G401 (cell line): ENCODE measurements around the gene LMX1B. TPM values are rescaled to one million over a fixed set of nuclear protein-coding genes. Genes with fewer than 3 reads are reported as not detected.
"Not testable (repeated sequence)": the region's sequence is repeated elsewhere in the genome, so short reads cannot be mapped to it uniquely, and the experiment has no call there.

Experiments
- DNase-seq: peaks from one replicate; pipeline ENCODE4 v3.0.0-alpha.2; 2015; ENCODE audit warnings: low spot score
- in situ Hi-C: cut with HindIII; loops from 2 replicates; pipeline ENCODE4 v1.10.0; 2016; ENCODE audit warnings: low sequenced_read_pairs, mixed read lengths
- total RNA-seq: library from RNA; depleted of rRNA; stranded (reverse); fragments of >200 nt; shearing (Covaris generic); gene quantifications from 2 replicates; pipeline ENCODE4 v1.2.3, GENCODE V29; 2014; rRNA removed

LMX1B gene
- 53.5 and 89.1 TPM in 2 replicates for total RNA-seq

DNA sequence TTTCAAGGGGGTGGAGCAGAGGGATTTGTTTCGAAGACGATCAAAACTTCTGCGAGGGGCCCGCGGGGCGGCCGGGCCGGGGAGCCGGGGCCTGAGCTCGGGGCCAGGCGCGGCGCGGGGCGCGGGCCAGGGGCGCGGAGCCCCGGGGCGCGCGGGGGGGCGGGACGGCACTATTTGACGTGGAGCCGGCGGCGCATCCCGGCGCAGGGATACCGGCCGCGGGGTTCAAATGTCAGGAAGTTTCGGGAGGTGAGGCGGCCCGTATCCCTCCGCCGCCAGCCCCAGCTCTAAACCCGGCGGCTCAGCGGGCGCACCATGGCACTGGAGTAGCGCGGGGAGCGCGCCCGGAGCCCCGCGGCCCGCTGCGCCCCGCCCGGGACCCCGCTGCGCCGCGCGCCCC is at the start of gene LMX1B:
TSS of gene LMX1B (plus strand) at position 278 of the 400 bp plus-strand sequence. CDS start 522 bp downstream, outside the sequence.
- DNase-seq = peak; percentile 29
- in situ Hi-C loops = no loop called here

DNA sequence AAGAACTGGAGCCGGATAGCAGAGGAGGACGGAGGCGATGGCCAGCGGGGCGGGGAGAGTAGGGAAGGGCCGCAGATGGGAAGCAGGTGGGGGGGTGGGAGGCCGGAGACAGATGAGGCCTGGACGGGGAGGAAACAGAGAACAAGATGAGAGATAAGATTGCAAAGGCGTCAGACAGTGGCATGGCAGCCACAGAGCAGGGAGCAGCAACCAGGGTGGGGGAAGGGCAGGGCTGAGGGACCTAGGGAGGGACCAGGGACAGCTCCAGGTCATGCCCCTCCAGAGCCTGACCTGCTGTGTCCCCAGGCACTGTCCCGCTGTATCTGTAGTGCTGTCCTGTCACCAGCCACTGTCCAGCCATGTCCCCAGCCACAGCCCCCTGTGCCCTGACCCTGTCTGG is 49.6 kb upstream of the LMX1B start:
- in situ Hi-C loops = no loop called here
- DNase-seq = no peak

DNA sequence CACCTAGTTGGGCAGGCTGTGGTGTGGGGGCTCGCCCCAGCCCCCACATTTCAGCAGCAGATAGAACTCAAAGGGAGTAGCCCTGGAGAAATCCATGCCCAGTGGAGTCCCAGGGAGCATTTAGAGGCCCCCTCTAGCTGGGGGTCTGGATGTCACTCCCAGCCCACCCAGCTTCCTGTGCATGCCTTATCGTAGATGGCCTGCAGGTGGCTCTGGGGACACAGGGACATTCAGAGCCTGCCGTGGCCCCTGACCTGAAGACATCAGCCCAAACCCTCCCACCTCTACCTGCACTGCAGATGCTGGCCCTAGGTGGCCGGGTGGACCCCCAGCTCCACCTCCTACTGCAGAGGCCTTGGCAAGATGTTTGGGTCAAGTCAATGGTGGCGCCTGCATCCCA is 49.0 kb upstream of the LMX1B start:
- in situ Hi-C loops = no loop called here
- DNase-seq = no peak

DNA sequence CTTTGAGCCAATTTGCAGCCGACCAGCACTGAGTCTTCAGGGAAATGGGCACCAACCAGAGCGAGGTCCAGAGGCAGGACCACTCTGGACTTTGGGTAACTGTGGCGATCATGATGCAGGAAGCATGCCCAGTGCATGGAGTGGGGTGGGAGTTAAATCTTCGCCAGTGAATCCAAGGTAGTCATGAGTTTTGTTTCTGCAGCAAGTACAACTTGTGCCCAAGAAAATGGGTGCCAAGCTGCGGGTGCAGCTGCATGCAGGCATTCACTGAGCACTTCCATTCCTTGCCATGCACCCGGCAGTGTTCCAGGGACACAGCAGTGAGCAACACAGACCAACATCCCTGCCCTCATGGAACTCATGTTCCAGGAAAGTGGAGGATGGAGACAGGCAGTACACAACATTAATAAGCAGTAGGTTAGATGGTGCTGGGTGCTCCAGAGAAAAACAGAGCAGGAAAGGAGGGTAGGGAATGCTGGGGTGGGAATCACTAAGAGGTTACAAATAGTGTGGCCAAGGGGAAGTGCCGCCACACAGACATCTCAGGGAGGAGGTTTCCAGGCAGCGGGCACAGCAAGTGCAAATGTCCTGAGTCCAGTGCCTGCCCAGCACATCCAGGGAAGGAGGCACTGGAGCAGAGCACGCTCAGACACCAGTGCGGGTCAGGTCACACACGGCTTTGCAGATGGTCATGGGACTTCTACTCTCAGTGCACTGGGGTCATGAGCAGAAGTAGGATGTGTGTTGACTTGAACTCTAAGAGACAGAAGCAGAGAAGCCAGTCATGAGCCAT is 48.2 kb upstream of the LMX1B start:
- in situ Hi-C loops = no loop called here
- DNase-seq = no peak

DNA sequence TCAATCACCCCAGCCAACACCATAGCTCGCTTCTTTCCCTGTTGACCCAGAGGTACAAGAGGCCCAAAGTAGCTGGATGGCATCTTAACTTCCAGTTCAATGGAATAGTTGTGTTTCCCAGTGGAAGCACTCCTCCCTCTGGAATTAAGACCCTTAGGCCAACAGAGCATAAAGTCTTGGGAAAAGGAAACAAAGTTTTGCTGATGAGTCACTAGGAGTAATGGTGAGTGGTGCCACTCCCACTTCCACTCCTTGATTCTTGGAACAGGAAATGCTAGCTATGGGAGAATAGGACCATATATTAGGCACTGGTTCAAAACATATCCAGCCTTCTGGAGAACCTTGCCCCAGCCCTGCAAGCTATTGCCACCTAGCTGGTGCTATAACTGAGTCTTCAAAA is 44.7 kb upstream of the LMX1B start:
- no peak for DNase-seq
- in situ Hi-C loops = no loop called here

DNA sequence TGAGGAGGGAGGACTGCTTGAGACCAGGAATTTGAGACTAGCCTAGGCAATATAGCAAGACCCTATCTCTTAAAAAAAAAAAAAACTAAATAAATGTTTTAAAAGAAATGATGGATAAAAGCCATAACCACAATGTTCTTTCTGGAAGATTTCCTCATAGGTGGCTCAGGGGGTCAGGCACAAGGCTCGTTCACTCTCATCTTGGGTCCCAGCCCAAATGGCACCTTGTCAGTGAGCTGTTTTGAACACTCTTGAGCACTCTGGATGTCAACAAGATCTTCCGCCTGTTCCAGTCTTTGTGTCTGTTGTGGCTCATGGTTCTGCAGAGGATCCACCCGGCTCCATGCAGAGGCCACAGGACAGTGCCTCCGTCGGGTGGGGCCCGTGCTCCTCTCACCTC is 35.7 kb upstream of the LMX1B start:
- in situ Hi-C loops = no loop called here

DNA sequence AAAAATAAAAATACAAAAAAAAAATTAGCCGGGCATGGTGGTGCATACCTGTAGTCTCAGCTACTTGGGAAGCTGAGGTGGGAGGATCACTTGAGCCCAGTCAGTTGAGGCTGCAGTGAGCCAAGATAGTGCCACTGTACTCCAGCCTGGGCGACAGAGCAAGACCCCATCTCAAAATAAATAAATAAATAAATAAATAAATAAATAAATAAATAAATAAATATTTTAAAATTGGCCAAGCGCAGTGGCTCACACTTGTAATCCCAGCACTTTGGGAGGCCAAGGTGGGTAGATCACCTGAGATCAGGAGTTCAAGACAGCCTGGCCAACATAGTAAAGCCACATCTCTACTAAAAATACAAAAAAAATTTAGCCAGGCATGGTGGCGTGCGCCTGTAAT is 33.4 kb upstream of the LMX1B start:
- DNase-seq, in situ Hi-C loops: not testable (repeated sequence)

More for the DNA sequence above, 35.7 kb upstream of the LMX1B start:
- DNase-seq = no peak

DNA sequence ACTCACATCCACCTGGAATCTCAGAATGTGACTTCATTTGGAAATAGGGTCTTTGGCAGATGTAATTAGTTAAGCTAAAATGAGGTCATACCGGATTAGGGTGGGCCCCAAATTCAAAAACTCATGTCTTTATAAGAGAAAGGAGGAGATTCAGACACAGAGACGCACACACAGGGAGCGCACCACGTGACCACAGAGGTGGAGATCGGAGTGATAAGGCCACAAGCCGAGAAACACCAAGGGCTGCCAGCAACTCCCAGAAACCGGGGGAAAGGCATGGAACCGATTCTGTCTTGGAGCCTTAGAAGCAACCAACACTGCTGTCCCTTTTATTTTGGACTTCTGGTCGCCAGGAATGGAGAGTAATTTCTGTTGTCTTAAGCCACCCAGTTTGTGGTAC is 31.8 kb upstream of the LMX1B start:
- in situ Hi-C loops = no loop called here
- DNase-seq = no peak

DNA sequence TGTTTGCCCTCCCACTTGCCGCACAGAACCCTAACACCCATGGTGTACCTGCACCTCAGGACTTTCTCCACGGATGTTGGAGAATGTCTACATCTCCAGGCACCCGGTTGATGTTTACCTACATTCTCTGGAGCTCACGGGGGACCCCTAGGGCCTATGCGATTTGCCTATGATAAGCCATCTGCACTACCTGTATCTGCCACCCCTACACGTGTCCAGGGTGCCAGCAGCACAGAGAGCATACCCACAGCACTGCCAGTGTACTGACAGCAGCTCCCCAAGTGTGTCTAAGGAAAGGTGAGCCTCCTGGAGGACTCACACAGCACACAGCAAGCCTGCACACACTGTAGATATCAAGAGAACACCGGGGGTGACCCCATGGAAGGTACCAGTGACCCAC is 31.3 kb upstream of the LMX1B start:
- DNase-seq = no peak
- in situ Hi-C loops = no loop called here

DNA sequence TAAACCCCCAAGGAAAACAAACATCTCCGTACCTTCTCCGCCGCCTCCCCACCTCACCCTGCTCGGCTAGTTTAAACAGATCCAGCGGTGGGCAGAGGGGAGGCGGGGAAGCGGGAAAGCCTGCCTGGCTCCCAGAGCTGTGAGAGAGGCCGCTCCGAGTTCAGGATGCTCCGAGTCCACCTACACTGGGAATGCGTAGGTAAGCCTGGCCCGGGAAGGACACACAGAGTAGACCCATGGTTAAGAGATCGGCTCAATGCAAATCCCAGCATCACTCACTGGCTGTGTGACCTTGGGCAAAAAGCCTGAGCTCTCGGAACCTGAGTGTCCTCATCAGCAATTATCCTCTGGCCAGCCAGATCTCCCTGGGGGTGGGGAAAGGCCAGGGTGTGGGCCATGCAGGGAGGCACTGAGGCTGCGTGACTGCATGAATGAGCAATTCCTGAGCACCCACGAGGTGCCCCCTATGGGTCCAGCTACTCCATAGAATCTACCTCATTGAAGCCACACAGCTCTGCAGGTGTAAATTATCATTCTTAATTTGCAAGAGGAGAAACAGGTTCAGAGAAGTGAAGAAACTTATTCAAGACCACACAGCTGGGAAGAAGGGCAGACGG is 30.5 kb upstream of the LMX1B start:
- in situ Hi-C loops = no loop called here

DNA sequence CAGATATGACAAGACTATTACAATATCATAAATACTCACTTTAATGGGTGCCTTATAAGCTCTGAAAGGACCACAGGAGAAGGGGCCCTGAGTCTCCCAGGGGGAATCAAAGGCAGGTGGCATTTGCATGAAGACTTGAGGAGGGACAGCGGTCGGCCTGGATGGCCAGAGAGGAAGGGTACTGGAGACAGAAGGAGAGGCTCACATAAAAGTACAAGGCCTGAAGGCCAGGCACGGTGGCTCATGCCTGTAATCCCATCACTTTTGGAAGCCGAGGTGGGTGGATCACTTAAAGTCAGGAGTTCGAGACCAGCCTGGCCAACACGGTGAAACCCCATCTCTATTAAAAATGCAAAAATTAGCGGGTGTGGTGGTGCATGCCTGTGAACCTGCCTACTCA is 29.1 kb upstream of the LMX1B start:
- in situ Hi-C loops = no loop called here
- no peak for DNase-seq

More for the DNA sequence above, 30.5 kb upstream of the LMX1B start:
- DNase-seq = no peak

DNA sequence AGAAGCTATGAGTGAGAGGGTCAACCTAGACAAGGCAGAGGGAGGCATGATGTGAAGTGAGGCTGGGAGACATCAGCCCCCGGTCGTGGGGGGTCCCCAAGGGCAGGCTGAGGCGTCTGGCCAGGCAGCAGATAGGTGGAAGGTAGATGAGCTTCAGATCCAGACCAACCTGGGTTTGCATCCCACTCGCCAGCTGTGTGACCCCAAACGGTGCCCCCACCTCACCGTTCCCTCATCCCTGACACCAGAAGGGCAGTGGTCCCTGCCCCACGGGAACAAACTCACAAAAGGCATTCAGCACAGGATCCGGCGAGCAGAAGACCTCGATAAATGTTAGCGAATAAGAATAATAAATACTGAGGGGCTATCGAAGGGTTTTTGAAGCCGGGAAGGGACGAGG is 27.5 kb upstream of the LMX1B start:
- DNase-seq = no peak
- in situ Hi-C loops = no loop called here

DNA sequence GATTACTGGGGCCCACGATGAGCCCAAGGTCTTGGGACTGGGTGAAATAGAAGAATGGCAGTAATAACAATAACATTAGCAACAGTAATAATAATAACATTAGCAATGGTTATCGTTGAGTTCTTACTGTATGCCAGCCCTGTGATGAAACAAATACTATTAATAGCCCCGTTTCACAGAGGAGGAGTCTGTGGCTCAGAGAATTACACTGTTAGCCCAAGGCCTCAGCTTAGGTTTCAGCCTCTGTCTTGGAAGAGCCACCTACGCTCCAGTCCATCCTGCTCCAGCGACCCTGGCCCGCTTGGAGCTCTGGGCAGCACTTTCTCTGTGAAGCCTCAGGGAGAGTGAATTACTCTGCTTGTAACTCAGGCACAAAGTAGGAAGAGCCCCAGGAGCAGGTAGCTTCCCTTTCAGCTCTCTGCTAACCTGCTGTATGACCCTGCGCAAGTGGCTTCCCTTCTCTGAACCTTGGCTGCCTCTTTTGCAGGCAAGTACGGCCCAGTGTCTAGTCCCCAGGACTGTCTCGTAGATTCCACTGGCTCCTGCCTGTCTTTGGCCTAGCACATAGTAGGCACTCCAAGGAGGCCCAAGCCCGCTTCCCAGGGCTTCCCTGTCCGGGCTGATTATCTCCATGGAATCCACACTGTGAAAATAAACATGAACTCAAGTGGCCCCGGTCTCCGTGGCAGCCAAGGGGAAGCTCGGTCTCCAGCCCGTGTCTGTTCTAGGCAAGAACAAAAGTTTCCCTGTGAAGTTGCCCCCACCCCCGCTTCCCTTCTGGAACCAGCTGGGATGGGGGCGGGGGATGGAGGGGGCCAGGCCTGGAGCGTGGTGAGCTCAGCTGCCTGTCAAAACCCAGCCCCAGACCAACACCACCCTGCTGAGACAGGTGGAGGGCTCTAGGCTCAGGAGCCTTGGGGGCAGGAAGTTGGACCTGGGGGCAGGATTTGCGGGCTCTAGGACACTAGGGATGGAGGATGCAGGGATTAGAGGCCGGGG is 26.2 kb upstream of the LMX1B start:
- DNase-seq = peak; percentile 24
- in situ Hi-C loops = no loop called here

DNA sequence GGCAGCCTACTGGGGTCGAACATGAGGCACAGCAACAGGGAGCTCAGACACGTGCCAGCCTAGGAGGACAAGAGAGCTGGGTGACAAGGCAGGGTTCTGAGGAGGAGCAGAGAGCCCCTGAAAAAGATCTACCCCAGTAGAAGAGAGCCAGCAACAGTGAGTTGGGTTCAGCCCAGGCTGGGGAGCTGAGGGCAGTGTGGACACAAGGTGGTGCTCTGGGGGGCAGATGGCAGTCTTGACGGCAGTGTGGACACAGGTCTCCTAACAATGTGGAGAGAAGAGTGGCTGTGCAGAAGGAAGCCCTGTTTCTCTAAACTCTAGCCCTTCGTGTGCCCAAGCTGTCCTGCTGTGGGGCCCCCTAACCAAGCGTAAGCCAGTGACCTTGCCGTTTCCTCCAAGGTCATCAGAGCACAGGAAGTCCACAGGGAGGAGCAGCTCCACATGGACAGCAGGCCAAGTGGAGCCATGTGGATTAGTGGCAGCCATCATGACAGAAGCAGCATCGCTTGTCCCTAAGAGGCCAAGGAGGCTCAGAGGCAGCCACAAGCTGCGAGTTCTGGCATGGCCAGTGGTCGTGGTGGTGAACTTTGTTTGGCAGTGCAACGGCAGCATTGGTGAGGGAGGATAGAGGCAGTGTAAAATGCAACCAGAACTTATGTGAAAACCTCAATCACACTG is 25.1 kb upstream of the LMX1B start:
- no peak for DNase-seq
- in situ Hi-C loops = no loop called here

DNA sequence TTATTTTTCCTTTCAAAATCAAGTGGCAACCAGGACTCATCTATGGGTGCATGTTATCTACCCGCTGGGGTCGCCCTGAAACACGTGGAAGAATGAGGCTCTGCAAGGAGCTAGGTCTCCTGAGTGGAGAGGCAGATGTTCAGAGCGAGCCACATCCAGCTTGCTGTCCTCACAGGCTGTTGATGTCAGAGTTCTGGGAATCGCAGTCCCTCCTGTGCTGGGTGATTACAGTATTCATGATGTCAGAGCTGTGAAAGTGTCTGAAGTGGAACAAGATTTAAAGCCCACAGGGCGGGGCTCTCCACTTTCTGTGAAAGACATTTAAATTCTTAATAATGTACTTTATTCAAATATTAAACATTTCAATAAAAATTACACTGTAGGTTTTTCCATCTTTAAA is 24.4 kb upstream of the LMX1B start:
- in situ Hi-C loops = no loop called here
- no peak for DNase-seq

DNA sequence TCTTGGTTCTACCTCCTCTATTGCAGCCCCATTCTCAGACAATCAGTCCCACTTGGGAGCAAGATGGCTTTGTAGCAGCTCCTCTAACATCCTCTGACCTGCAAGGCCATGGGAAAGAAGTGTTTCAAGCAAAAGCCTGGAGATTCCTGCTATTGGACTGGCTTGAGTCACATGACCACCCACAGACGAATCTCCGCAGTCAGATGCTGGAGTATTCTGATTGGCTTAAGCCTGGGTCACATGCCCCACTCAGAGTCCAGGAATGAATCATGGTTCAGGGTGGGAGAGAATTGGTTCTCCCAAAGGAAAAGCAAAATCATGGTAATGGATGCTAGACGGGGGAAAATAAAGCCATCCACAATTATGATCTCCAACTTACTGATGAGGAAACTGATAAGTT is 22.6 kb upstream of the LMX1B start:
- DNase-seq = peak; percentile 20
- in situ Hi-C loops = no loop called here

DNA sequence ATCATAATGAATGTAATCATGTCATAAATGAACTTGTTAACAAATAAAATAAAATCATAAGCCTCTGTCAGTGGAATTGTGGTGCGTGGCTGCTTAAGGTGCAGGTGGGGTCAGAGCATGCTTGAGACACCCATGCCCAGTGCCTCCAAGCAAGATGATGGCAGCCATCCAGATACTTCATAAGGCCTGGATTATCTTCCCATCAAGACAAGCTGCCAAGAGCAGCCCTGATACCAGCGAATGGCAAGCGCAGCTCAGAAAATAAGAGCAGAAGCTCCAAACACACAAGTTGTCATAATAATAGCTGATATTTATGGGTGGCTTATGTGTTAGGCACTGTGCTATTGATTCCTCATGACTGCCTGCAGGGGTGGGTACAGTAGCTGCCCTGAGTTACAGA is 21.8 kb upstream of the LMX1B start:
- no peak for DNase-seq
- in situ Hi-C loops = no loop called here

DNA sequence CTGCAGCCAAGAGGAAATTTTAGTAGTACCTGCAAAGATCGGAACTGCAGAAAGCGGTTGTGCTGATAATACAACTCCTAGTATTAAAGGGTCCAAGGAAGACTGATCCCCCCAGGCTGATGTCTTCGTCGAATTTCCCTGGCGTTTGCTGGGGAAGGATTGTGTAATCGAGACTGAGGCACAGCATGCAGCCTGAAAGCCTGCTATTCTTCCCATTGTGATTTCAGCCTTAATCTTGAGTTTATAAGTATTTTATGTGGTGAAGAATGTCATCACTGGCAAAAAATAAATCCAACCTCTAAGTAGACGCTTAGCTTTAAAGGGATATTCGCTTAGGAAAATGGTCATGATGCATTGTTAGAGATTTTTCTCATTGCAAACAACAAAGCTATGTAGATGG is 21.3 kb upstream of the LMX1B start:
- in situ Hi-C loops = no loop called here
- DNase-seq = no peak

DNA sequence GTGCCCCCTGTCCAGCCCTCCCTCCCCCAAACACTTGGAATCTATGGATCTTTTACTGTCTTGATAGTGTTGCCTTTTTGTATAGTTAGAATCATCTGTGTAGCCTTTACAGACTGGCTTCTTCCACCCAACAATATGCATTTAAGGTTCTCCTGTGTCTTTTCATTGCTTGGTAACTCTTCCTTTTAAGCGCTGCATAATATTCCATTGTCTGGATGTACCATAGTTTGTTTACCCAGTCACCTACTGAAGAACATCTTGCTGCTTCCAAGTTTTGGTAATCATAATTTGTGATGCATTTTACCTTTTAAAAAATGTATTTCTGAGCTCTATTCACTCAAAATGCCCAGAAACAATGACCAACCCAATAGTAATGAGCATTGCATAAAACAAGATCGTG is 17.7 kb upstream of the LMX1B start:
- in situ Hi-C loops = no loop called here
- DNase-seq = no peak
